Measurements from ENCODE around the gene VEZT. TPM values are rescaled to one million over a fixed set of nuclear protein-coding genes. Genes with fewer than 3 reads are reported as not detected.

The VEZT gene
- total RNA-seq, 1 donor from 2014 or later, result 20.2 TPM

DNA sequence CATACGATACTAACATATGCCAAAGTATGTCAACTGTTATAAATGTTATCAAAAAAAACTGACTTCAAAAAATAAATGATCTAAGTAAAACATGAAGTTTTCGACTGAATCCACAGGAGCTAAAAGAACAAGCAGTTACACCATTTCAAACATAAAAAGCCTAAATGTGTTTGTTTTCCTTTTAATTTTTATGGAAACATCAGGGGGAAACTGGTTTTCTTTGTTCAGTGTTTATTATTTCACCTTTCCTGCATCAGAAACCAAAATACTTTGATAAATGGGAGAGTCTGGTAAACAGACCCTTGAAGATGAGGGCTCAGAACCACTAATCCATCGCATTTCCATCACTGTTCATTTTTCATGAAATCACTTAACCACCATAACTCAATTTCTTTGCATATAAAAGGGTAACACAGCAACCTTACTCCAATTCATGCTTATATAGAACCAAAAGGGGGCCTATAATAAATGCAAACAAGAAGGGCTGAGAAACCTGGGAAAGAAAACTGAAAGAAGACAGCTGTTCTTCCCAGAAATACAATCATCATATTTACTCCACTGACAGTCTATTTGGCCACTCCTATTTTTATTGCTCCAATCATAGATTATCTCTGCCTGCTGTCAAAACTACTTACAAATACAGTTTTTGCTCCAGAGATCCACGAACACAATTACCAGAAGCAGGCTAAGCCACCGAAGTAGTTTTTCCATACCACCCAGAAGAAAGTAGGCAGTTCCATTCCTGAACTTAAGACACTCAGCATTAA lies 17.3 kb upstream of the VEZT start:
- no peak for DNase-seq (ENCODE audit: low spot score)
- no peak for ATAC-seq

DNA sequence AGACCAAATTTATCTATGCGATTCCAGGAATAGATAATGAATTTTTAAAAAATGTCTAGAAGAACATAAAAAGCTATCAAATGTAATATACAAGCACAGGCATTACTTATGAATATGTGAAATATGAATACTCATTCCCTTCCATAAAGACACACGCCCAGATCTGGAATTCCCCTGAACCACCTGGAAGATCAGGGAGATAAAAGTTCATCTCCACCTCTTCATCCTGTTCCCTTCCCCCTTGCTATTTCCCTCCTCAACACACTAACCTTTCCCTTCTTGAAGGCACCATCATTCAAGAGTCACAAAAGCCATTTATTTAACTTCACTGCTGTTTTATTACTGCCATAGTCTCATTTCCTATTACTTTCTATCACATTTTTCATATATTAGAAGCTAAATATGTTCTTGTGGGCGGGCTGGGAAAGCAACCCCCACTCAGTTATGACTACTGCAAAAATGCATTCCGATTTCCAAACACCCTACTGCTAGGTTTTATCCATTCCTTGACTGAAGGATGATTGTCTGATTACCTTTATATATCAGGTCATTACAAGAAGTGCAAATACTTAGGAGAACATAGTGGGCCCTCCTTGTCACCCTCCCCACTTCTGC lies 16.4 kb upstream of the VEZT start:
- no peak for ATAC-seq
- DNase-seq (ENCODE audit: low spot score), result no peak

DNA sequence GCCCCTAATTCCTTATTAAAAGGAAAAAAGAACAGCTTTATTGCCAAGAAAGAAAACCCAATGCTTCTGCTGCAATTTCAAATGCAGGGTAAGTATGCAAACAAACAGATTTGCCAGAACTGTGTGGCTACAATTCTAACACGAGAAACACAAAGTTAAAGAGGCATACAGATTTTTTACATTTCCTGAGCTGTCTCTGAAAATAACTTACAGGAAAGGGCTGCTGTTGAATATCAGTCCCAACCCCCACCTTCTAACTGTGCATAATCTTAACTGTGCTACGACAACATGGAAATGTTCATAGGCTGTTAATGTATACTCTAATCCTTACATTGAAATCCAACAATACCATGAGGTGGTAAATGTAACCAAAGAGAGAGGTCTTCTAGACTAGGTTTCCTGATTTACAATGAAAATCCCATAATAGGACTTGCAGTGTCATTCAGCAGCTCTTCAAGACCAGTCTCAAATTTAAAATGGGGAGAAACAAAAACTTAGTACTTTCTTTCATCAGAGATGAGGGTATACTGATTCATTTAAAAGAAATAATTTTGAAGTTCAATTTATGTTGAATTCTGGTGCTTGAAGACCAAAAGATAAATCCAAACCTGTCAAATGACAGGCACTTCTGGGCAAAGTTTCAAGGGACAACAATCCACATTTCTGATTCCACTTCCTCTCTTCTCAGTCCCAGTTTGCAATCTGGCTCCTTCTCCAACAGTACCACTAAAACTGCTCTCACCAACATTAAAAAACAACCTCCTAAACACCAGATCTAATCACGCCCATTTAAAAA lies 14.7 kb upstream of the VEZT start:
- DNase-seq (ENCODE audit: low spot score) (no peak), ATAC-seq (peak; percentile 56)

DNA sequence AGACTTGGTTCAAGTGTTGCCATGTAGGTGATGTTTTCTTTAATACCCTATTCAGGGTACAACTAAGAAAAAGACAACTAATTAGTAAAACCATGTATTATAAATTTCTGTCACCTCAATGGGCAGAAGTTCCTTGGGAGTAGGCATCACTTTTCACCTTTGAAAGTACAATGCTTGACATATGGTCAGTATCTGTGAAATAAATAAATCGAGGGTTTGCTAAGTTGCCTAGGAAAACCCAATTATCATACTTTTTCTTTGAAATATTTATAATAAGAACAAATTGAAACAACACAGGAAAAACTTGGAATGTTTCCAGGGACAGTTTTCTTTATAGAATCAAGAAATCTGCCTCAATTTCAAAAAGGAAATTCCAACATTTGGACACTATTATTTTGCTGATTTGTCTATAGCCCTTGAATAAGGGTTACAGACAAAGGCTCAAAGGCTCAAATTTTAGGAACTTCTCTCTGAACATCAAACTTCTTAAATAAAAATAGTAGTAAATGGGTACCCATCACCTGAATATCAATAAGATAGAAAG lies 14.0 kb upstream of the VEZT start:
- DNase-seq (ENCODE audit: low spot score) (no peak), ATAC-seq (no peak)

DNA sequence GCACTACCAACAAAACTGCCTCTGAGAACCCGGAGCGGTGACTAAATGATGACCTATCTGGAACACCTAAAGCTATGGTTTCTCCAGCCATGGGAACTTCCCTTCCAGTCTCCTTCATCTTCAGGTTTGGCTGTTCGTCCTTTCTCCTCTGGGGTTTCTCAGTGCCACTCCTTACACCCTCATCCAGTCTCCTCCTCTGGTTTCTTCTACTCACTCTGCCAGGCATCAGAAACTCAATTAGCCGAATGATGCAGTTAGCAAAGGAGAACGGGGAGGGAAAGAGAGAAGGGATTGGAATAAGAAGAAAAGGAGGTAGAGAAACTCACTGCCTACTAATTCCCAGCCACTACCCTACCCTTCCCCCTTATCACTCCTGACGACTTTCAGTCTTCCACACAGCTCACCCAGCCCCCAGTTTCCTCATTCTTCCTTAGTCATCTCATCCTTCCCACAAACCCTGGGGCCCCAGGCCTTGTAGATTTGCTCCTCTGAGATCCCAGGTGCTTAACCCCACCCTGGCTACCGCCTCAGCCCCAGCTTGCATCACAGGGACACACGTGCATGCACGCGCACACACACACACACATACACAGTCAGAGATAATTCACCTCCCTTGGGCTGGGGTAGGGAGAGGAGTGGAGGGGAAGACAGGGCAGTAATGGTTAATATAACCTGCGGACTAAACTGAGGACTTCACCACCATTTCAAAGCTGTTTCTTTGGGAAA lies 13.3 kb upstream of the VEZT start:
- DNase-seq (ENCODE audit: low spot score) (no peak), ATAC-seq (peak; percentile 36)

DNA sequence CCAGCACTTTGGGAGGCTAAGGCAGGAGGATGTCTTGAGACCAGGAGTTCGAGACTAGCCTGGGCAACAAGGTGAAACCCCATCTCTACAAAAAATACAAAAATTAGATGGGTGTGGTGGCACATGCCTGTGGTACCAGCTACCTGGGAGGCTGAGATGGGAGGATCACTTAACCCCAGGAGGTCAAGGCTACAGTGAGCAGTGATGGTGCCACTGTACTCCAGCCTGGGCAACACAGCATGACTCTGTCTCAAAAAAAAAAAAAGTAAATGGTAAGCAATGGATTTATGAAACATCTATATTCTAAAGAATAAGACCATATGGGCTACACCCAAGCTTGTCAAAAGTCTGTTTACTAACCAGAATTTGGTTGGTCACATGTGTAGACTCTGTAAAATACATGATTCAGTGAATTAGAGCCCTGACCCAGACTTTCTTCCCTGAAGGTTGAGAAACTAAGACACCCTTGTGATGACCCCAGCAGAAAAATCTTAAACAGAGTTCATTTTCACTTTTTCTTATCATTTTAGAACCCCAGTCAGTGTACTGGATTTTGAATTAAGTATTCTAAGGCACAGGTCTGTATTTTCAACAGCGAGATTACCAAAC lies 12.5 kb upstream of the VEZT start:
- DNase-seq (ENCODE audit: low spot score) (no peak), ATAC-seq (no peak)

DNA sequence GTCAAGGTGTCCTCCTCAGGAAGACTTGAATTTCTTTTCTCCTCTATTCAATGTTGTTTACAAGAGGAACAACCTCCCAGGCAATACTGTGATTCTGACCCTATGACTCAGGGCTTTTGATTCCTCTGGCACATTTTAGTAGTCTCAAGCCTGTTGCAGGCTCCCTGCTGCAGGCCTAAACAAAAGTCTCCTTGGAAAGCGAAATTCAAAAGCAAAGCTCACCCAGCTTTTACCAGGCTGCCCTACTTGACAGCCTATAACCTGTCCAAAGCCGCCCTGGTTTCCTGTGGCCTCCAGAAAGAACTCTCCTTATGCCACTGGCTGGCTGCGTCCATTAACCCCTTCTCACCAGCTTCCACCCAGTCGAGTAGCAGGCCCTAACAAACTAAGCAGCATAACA lies 11.9 kb upstream of the VEZT start:
- no peak for DNase-seq (ENCODE audit: low spot score)

DNA sequence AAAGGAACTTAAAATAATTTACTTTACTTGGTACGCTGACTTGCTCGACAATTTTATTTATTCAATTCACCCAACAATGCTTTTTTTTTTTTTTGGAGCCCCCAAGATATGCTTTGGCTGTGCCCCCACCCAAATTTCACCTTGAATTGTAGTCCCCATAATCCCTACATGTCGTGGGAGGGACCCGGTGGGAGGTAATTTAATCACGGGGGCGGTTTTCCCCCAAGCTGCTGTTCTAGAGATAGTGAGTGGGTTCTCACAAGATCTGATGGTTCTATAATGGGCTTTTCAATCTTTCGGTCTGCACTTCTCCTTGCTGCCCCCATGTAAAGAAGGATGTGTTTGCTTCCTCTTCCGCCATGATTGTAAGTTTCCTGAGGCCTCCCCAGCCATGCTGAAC lies 10.7 kb upstream of the VEZT start:
- DNase-seq (ENCODE audit: low spot score) (no peak), ATAC-seq (no peak)

More for the DNA sequence above, 11.9 kb upstream of the VEZT start:
- peak; percentile 42 for ATAC-seq

DNA sequence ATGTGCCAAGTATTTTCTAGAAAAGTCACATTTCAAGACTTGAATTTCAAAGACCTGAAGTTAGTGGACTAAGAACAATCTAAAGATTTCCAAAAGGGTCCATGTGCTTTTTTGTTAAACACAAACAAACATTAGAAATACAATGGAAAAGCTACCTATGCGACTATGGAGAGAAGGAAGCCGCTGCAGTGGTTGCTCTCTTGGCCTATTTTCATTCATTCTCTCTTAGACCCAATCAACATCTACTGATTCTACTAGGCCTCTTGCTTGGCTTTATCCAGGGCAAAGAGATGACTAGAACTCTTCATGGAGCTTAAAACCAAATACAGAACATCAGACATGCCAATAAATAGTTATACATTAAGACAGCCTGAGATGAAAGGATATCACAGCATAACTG lies 10.2 kb upstream of the VEZT start:
- DNase-seq (ENCODE audit: low spot score) (no peak), ATAC-seq (no peak)

DNA sequence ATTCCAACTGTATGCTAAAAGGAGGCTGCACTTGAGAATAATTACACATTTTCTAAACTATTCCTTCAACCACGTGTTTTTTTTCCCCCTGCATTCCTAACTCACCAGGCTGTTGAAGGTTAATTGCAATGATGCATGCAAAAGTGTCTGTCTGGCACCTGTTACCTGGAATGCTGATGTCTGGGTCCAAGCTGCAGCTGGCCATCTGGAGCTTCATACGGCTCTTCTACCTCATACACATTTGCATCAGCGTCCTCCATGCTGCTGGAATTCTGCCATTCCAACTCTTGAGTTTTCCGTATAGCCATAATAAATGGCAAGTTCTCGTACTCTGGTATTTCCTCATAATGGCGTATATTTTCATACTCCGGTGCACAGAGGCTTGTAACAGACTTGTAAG lies 8.9 kb upstream of the VEZT start:
- ATAC-seq (no peak), DNase-seq (ENCODE audit: low spot score) (no peak)

DNA sequence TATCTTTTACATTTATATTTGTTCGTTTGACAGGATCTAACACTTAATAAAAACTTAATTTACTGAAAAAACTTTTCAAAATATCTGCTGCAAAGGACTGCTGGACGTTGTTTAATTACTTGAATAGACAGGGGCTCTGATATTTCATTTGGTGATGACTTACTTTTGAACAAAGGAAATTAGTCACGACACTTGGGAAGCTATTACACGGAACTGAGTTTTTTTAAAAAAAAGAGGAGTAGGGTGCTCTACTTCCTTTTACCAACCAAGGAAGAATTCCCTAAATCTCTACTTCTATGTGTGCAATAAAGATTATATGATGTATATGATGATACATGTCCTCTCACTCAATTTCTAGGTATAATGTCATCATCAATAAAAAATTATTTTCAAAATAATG lies 5.0 kb upstream of the VEZT start:
- ATAC-seq (no peak), DNase-seq (ENCODE audit: low spot score) (no peak)

DNA sequence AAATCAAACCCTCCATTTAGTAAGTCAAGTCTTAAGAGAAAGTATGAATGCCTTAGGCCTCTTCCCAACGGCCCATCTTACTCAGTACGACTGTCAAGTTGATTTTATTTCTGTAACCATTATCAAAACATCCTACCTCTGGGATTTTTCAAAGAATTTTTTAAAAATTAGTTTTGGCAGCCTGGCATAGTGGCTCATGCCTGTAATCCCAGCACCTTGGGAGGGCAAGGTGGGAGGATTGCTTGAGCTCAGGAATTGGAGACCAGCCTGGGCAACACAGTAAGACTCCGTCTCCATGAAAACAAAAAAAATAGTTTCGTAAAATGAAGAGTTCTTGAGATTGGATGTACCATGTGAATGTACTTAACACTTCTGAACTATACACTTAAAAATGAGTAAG lies 4.5 kb upstream of the VEZT start:
- no peak for ATAC-seq
- no peak for DNase-seq (ENCODE audit: low spot score)

DNA sequence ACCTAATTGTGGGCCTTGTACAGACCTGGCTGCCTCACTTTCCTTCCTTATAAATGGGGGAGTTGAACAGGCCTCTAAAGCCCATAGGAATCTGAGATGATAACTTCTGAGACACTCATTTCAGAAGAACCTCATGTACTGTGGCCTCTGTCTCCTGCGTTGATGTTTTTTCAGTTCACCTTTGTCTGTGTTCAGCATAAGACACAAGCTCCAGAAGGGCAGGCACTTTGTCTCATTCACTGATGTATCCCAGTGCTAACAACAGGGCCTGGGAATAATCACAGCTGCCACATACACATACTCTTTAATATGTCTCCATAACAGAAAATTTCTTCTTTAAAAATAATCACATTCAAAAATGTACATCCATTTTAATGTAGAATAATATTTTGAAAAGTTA lies 3.7 kb upstream of the VEZT start:
- ATAC-seq, result no peak
- no peak for DNase-seq (ENCODE audit: low spot score)

DNA sequence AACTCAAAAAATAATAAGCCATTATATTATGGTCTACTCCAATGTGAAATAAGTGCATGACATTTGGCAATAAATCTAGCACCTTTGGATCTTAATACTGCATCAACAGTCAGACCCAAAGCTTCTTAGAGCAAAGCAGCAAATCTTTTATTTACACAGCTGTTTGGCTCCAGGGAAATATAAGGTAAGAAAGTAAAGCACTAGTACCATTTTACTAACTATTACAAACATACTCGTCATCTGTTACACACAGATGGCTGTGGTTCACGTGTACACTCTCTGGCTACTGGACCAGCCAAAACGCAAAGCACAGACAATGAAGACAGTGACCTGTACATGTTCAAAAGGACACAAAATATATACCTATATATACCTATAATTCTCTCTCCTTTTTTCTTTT lies 3.1 kb upstream of the VEZT start:
- no peak for ATAC-seq
- no peak for DNase-seq (ENCODE audit: low spot score)

DNA sequence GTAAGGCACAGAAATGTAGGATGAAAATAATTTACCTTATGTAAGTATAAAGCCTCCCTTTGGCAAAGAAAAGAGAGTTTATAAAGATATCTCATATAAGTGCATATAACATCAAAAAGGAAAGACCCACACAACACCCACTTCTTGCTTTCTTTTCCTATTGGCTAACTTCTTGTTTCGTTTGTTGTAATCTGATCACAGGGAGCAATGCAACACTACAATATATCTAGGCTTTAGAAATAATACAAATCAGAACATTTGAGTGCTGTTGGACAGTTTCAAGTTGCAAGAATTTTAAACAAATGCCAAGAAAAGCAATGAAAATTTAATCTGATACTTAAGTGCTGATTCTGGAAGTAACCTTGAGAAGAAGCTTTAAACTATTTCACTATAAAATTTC lies 1.7 kb upstream of the VEZT start:
- ATAC-seq (no peak), DNase-seq (ENCODE audit: low spot score) (no peak)

DNA sequence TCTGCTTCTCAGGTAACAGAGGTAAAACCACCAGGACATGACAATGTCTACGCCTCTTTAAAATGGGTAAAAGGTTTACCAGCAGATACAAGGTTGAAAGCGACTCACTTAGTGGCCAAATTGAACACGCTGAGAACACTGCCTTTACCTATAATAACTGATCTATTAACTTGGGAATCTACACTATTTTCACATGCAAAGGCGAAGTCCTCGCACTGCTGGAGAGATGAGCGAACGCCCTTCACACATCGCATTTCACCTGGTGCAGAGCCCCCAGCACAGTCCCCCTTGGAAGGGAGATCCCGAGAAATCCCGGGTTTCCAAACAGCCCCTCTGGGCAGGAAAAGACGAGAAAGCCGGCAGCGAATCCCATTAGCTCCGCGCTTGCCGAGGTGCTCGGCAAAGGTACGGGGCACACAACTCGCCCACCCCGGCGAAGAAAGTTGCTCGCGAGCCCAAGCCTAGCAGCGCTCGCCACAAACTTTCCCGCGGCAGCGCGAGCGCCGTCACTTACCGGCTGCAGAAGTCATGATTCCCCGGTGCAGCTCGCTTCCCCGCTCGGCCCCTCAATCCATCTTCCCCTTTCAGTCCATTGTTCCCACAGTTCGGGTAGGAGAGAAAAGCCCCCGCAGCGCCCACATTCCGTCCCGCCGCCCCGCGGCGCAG lies 763 bp upstream of the VEZT start:
- DNase-seq (ENCODE audit: low spot score) (peak; percentile 52), ATAC-seq (peak; percentile 24)

DNA sequence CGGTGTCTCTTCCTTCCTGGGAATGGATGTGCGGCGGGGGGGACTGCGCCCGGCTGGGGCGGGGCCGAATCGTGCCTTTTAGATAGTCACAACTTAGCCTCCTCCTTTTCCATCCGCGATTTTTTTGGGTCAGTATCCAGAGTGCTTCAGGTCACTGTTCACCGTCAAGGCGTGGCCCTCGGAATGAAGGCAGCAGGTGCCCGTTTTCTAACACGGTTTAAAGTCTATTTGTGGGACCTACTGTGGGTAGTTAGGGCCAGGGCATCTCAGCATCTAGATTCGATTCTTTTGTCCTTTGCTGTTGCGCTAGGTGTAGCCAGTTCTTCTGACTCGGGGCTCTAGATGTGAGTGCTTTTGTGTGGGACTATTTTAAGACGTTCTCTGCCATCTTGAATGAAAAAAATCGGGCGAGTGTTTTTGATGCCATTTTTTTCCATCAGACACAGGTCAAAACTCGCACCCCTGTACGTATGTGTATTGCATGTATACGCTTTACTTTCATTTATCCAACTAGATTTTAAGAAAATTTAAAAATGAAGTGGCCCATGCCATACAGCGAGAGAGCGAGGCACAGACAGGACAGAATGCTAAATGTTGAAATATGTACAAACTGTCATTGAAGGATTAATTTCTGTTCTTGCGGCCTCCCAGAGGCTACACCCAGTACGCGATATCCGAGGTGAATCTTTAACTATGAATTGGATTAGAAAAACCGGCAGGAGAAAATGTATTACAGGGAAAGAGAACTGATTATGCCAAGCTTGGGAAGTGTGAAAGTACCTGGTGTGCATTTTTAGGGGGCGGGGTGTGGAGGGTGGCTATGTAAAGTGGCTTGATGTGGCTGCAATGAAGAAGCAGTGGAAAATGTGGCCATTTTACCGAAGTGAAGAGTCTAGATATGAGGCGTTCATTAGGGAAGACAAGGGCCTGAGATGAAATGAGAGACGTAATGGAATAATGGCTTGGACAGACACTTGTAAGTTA lies 835 bp downstream of the VEZT start:
- no peak for ATAC-seq
- DNase-seq (ENCODE audit: low spot score), result no peak

DNA sequence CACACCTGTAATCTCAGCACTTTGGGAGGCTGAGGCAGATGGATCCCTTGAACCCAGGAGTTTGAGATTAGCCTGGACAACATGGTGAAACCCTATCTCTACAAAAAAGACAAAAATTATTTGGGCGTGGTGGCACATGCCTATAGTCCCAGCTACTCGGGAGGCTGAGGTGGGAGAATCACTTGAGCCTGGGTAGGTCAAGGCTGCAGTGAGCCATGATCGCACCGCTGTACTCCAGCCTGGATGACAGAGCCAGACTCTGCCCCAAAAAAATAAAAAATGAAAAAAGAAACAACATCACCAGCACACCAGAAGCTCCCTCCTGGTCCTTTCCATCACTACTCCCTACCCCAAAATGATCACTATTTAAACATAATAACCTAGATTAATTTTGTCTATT lies 2.6 kb downstream of the VEZT start:
- DNase-seq (ENCODE audit: low spot score) (no peak), ATAC-seq (no peak)

DNA sequence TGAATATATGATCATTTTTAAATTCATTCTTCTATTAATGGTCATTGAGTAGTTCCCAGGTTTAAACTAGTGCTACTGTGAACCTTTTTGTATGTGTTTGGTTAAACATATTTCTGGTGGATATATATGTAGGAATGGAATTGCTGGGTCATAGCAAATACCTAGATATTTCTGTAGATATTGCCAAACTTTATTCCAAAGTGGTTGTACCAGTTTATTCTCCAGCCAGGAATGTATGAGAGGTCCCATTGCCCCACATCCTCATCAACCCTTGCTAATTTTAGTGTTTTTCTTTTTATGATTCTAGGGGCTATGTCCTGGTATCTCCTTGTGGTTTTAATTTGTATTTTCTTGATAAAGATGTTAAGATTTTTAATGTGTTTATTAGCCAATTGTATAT lies 3.1 kb downstream of the VEZT start:
- ATAC-seq (no peak), DNase-seq (ENCODE audit: low spot score) (no peak)
